Measurements from ENCODE around the gene TECTA. TPM values are rescaled to one million over a fixed set of nuclear protein-coding genes. Genes with fewer than 3 reads are reported as not detected.

TECTA gene
- total RNA-seq, 1 experiment from 2014 or later: 0.37 TPM

DNA sequence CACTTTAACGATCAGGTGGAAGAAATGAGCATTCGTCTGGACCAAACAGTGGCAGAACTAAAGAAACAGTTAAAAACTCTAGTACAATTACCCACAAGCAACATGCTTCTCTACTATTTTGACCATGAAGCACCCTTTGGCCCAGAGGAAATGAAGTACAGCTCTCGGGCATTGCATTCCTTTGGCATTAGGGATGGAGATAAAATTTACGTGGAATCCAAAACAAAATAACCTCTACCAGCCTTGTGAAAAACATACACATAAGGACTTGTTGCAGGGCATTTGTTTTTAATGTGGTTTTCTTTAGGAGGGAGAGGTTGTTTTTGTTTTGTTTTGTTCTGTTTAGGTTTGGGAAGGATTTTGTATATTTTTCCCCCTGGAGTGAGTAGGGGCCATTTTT lies 14.2 kb upstream of the TECTA start (continued):
- TF ChIP-seq, protein P1, sequence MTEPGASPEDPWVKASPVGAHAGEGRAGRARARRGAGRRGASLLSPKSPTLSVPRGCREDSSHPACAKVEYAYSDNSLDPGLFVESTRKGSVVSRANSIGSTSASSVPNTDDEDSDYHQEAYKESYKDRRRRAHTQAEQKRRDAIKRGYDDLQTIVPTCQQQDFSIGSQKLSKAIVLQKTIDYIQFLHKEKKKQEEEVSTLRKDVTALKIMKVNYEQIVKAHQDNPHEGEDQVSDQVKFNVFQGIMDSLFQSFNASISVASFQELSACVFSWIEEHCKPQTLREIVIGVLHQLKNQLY (CRISPR knock-in tag; IDR thresholded peaks at IDR 0.05): no peak

DNA sequence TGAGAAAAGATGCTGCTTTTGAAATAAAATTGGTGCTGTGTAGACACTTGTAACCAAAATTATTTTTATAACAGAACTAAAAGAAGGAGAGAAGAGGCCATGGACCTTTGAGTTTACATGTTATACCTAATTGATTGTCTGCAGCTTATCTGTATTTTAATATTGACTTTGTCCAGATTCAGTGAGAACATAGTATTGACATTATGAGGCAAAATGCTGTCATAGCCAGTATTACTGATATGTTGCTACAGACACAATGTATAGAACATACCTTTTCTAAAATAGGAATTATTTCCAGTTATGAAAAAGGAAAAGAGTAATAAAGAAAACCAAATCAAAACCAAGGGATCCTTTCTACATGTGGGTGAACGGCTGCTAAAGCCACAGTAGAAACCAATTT lies 11.5 kb upstream of the TECTA start:
- Mint-ChIP-seq H3K4me3 (no peak overlapping the region), H3K27me3 (ENCODE audit: low read depth) (no peaks in the 10 kb centered on the region), H3K4me1 (no peaks in the 10 kb centered on the region), H3K9me3 (peaks cover 1% of the 10 kb centered on the region), H3K27ac (no peak overlapping the region), H3K36me3 (peaks cover 9% of the 10 kb centered on the region)
- CTCF ChIA-PET: no interaction called here
- DNase-seq (ENCODE audit: low spot score) (no peak), ATAC-seq (no peak)
- TF ChIP-seq, protein P2, sequence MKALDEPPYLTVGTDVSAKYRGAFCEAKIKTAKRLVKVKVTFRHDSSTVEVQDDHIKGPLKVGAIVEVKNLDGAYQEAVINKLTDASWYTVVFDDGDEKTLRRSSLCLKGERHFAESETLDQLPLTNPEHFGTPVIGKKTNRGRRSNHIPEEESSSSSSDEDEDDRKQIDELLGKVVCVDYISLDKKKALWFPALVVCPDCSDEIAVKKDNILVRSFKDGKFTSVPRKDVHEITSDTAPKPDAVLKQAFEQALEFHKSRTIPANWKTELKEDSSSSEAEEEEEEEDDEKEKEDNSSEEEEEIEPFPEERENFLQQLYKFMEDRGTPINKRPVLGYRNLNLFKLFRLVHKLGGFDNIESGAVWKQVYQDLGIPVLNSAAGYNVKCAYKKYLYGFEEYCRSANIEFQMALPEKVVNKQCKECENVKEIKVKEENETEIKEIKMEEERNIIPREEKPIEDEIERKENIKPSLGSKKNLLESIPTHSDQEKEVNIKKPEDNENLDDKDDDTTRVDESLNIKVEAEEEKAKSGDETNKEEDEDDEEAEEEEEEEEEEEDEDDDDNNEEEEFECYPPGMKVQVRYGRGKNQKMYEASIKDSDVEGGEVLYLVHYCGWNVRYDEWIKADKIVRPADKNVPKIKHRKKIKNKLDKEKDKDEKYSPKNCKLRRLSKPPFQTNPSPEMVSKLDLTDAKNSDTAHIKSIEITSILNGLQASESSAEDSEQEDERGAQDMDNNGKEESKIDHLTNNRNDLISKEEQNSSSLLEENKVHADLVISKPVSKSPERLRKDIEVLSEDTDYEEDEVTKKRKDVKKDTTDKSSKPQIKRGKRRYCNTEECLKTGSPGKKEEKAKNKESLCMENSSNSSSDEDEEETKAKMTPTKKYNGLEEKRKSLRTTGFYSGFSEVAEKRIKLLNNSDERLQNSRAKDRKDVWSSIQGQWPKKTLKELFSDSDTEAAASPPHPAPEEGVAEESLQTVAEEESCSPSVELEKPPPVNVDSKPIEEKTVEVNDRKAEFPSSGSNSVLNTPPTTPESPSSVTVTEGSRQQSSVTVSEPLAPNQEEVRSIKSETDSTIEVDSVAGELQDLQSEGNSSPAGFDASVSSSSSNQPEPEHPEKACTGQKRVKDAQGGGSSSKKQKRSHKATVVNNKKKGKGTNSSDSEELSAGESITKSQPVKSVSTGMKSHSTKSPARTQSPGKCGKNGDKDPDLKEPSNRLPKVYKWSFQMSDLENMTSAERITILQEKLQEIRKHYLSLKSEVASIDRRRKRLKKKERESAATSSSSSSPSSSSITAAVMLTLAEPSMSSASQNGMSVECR (CRISPR knock-in tag; IDR thresholded peaks at IDR 0.05; ENCODE audit: borderline replicate concordance): no peak
- TF ChIP-seq TP53 (CRISPR knock-in tag; IDR thresholded peaks at IDR 0.05) (no peak), SMAD4 (CRISPR knock-in tag; IDR thresholded peaks at IDR 0.05) (no peak)
- POLR2A ChIA-PET: no interaction called here

DNA sequence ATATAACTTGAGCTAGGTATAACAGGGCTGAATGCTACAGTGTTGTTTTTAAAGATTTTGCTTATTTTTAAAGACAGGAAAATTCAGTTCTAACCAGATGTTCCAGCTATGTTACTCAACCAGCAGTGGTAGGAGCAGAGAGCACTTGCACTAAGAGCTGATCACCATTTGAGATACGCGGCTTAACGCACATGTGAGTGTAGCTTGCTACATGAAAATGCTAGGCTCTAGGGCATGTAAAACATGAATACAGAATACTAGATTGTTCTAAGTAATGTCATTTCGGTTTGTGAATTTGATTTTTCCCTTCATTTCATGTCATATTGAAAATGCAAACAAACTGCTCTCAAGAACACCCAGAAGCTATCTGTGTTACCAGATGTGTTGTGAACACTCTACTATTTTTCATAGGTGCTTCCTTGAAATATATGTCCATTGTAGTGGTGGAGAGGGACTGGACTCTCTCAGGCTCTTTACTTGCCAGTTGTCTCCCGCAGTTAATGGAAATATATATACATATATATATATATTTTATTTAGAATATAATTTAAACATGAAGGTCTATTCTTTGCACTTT lies 10.8 kb upstream of the TECTA start:
- no peaks in the 10 kb centered on the region for H3K27me3 Mint-ChIP-seq (ENCODE audit: low read depth)
- peaks cover 8% of the 10 kb centered on the region for H3K9me3 Mint-ChIP-seq
- TF ChIP-seq CREB1 (CRISPR knock-in tag; IDR thresholded peaks at IDR 0.05): no peak
- no peak for TF ChIP-seq RELA (CRISPR knock-in tag; IDR thresholded peaks at IDR 0.05; ENCODE audit: borderline replicate concordance)
- TF ChIP-seq, protein P3, sequence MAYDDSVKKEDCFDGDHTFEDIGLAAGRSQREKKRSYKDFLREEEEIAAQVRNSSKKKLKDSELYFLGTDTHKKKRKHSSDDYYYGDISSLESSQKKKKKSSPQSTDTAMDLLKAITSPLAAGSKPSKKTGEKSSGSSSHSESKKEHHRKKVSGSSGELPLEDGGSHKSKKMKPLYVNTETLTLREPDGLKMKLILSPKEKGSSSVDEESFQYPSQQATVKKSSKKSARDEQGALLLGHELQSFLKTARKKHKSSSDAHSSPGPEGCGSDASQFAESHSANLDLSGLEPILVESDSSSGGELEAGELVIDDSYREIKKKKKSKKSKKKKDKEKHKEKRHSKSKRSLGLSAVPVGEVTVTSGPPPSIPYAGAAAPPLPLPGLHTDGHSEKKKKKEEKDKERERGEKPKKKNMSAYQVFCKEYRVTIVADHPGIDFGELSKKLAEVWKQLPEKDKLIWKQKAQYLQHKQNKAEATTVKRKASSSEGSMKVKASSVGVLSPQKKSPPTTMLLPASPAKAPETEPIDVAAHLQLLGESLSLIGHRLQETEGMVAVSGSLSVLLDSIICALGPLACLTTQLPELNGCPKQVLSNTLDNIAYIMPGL (CRISPR knock-in tag; IDR thresholded peaks at IDR 0.05): no peak
- TF ChIP-seq CREM (CRISPR knock-in tag; IDR thresholded peaks at IDR 0.05): no peak
- TF ChIP-seq, protein P4, sequence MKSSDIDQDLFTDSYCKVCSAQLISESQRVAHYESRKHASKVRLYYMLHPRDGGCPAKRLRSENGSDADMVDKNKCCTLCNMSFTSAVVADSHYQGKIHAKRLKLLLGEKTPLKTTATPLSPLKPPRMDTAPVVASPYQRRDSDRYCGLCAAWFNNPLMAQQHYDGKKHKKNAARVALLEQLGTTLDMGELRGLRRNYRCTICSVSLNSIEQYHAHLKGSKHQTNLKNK (CRISPR knock-in tag; IDR thresholded peaks at IDR 0.05): no peak
- TF ChIP-seq ZNF121 (CRISPR knock-in tag; IDR thresholded peaks at IDR 0.05): no peak
- no peak for TF ChIP-seq ZNF232 (CRISPR knock-in tag; IDR thresholded peaks at IDR 0.05)
- no peak for TF ChIP-seq SP1 (CRISPR knock-in tag; conservative IDR thresholded peaks at IDR 0.05)
- no peak for TF ChIP-seq ZNF138 (CRISPR knock-in tag; conservative IDR thresholded peaks at IDR 0.05)
- TF ChIP-seq NFYB (CRISPR knock-in tag; conservative IDR thresholded peaks at IDR 0.05; ENCODE audit: low read depth): no peak
- no peak for TF ChIP-seq SMAD4 (CRISPR knock-in tag; IDR thresholded peaks at IDR 0.05)
- TF ChIP-seq SMAD3 (CRISPR knock-in tag; IDR thresholded peaks at IDR 0.05; ENCODE audit: borderline replicate concordance): no peak
- no peak for ATAC-seq
- H3K36me3 Mint-ChIP-seq: peaks cover 9% of the 10 kb centered on the region
- H3K4me1 Mint-ChIP-seq: no peaks in the 10 kb centered on the region
- H3K27ac Mint-ChIP-seq: no peak overlapping the region
- POLR2A ChIA-PET: no interaction called here
- CTCF ChIA-PET: interaction anchor here (1.5 kb wide), 1 partner anchor 14 kb away, joined by 10 read pairs; no protein-coding TSS in a partner anchor
- DNase-seq (ENCODE audit: low spot score): no peak
- H3K4me3 Mint-ChIP-seq: no peak overlapping the region

Data from WTC11 (cell line).